ENCODE measurements around the gene LHFPL6. TPM values are rescaled to one million over a fixed set of nuclear protein-coding genes. Genes with fewer than 3 reads are reported as not detected.

Gene LHFPL6
- total RNA-seq, 1 donor from 2014 or later = 38.5 TPM

GRCh38 chr13:39451860-39452301, 151.1 kb downstream of the LHFPL6 start:
- Mint-ChIP-seq H3K9me3 (ENCODE audit: unreplicated experiment) (no peaks in the 10 kb centered on the region), H3K4me1 (ENCODE audit: unreplicated experiment) (peaks cover 36% of the 10 kb centered on the region), H3K36me3 (ENCODE audit: low read depth, unreplicated experiment) (no peaks in the 10 kb centered on the region), H3K4me3 (ENCODE audit: unreplicated experiment) (no peak overlapping the region), H3K27ac (ENCODE audit: unreplicated experiment) (peak overlapping the region; percentile 85), H3K27me3 (ENCODE audit: unreplicated experiment) (peaks cover 4% of the 10 kb centered on the region)
- no peak for TF ChIP-seq CTCF (IDR thresholded peaks at IDR 0.05; ENCODE audit: unreplicated experiment)
- peak; percentile 18 for DNase-seq (ENCODE audit: low spot score)

- H3K4me1 Mint-ChIP-seq (ENCODE audit: unreplicated experiment) = peaks cover 34% of the 10 kb centered on the region
- TF ChIP-seq CTCF (IDR thresholded peaks at IDR 0.05; ENCODE audit: unreplicated experiment) = no peak
- H3K36me3 Mint-ChIP-seq (ENCODE audit: low read depth, unreplicated experiment) = no peaks in the 10 kb centered on the region
- H3K27ac Mint-ChIP-seq (ENCODE audit: unreplicated experiment) = no peak overlapping the region
- no peak for DNase-seq (ENCODE audit: low spot score)
- H3K9me3 Mint-ChIP-seq (ENCODE audit: unreplicated experiment) = no peaks in the 10 kb centered on the region
- no peak overlapping the region for H3K4me3 Mint-ChIP-seq (ENCODE audit: unreplicated experiment)
- H3K27me3 Mint-ChIP-seq (ENCODE audit: unreplicated experiment) = peaks cover 4% of the 10 kb centered on the region
Measured at GRCh38 chr13:39451301-39451700, 151.7 kb downstream of the LHFPL6 start.

- Mint-ChIP-seq H3K27ac (ENCODE audit: unreplicated experiment) (no peak overlapping the region), H3K4me3 (ENCODE audit: unreplicated experiment) (no peak overlapping the region), H3K9me3 (ENCODE audit: unreplicated experiment) (no peaks in the 10 kb centered on the region), H3K4me1 (ENCODE audit: unreplicated experiment) (peaks cover 24% of the 10 kb centered on the region), H3K27me3 (ENCODE audit: unreplicated experiment) (peaks cover 4% of the 10 kb centered on the region), H3K36me3 (ENCODE audit: low read depth, unreplicated experiment) (no peaks in the 10 kb centered on the region)
- no peak for DNase-seq (ENCODE audit: low spot score)
- TF ChIP-seq CTCF (IDR thresholded peaks at IDR 0.05; ENCODE audit: unreplicated experiment) = no peak
Measured at GRCh38 chr13:39450176-39450575, 152.8 kb downstream of the LHFPL6 start.

GRCh38 chr13:39448834-39449233, 154.2 kb downstream of the LHFPL6 start:
- no peaks in the 10 kb centered on the region for H3K9me3 Mint-ChIP-seq (ENCODE audit: unreplicated experiment)

GRCh38 chr13:39446865-39447264, 156.1 kb downstream of the LHFPL6 start:
- no peak overlapping the region for H3K4me3 Mint-ChIP-seq (ENCODE audit: unreplicated experiment)

More at GRCh38 chr13:39448834-39449233, 154.2 kb downstream of the LHFPL6 start:
- DNase-seq (ENCODE audit: low spot score) = no peak
- H3K4me3 Mint-ChIP-seq (ENCODE audit: unreplicated experiment) = no peak overlapping the region
- peaks cover 22% of the 10 kb centered on the region for H3K4me1 Mint-ChIP-seq (ENCODE audit: unreplicated experiment)
- no peak for TF ChIP-seq CTCF (IDR thresholded peaks at IDR 0.05; ENCODE audit: unreplicated experiment)
- no peak overlapping the region for H3K27ac Mint-ChIP-seq (ENCODE audit: unreplicated experiment)
- H3K36me3 Mint-ChIP-seq (ENCODE audit: low read depth, unreplicated experiment) = no peaks in the 10 kb centered on the region
- H3K27me3 Mint-ChIP-seq (ENCODE audit: unreplicated experiment) = peaks cover 4% of the 10 kb centered on the region

More at GRCh38 chr13:39446865-39447264, 156.1 kb downstream of the LHFPL6 start:
- Mint-ChIP-seq H3K36me3 (ENCODE audit: low read depth, unreplicated experiment) (no peaks in the 10 kb centered on the region), H3K27me3 (ENCODE audit: unreplicated experiment) (peaks cover 4% of the 10 kb centered on the region), H3K4me1 (ENCODE audit: unreplicated experiment) (peaks cover 6% of the 10 kb centered on the region), H3K27ac (ENCODE audit: unreplicated experiment) (no peak overlapping the region), H3K9me3 (ENCODE audit: unreplicated experiment) (no peaks in the 10 kb centered on the region)
- no peak for DNase-seq (ENCODE audit: low spot score)
- TF ChIP-seq CTCF (IDR thresholded peaks at IDR 0.05; ENCODE audit: unreplicated experiment) = no peak
